GM19397 (cell line): ENCODE data around the gene PLA2R1.

ENCODE experiments used
- ATAC-seq: cut with Tn5 transposase; IDR thresholded peaks from one replicate; pipeline ENCODE4 v1.9.1; 2021; ENCODE audit warnings: mild to moderate bottlenecking, moderate library complexity; ENCODE audit not compliant: unreplicated experiment

PLA2R1 gene

GRCh38 chr2:160062292-160063005 is at the start of gene PLA2R1:
Gene PLA2R1 (minus strand): TSS chr2:160062615. CDS start chr2:160062403, 212 bp downstream.
- no peak for ATAC-seq

GRCh38 chr2:160110674-160111239 is 48.3 kb upstream of the PLA2R1 start:
- ATAC-seq, result no peak

GRCh38 chr2:160109939-160110673 is 47.7 kb upstream of the PLA2R1 start:
- ATAC-seq, result peak; percentile 65

GRCh38 chr2:160109243-160109642 is 46.8 kb upstream of the PLA2R1 start:
- ATAC-seq, result no peak

- ATAC-seq, result no peak
These were observed 46.2 kb upstream of the PLA2R1 start for GRCh38 chr2:160108646-160109045.

GRCh38 chr2:160105366-160105765 is 43.0 kb upstream of the PLA2R1 start:
- ATAC-seq, result no peak

- ATAC-seq, result no peak
These were observed 41.7 kb upstream of the PLA2R1 start for GRCh38 chr2:160104115-160104514.

GRCh38 chr2:160097326-160097725 is 34.9 kb upstream of the PLA2R1 start:
- no peak for ATAC-seq

- ATAC-seq, result no peak
These were observed 34.0 kb upstream of the PLA2R1 start for GRCh38 chr2:160096409-160096808.

GRCh38 chr2:160092445-160092844 is 30.0 kb upstream of the PLA2R1 start:
- no peak for ATAC-seq

GRCh38 chr2:160091381-160091780 is 29.0 kb upstream of the PLA2R1 start:
- ATAC-seq, result no peak

- no peak for ATAC-seq
These were observed 25.7 kb upstream of the PLA2R1 start for GRCh38 chr2:160087854-160088745.

GRCh38 chr2:160085662-160086061 is 23.2 kb upstream of the PLA2R1 start:
- no peak for ATAC-seq

GRCh38 chr2:160077912-160078810 is 15.7 kb upstream of the PLA2R1 start:
- ATAC-seq, result no peak

- no peak for ATAC-seq
These were observed 14.5 kb upstream of the PLA2R1 start for GRCh38 chr2:160076914-160077313.

GRCh38 chr2:160076241-160076640 is 13.8 kb upstream of the PLA2R1 start:
- ATAC-seq, result no peak

GRCh38 chr2:160075171-160075570 is 12.8 kb upstream of the PLA2R1 start:
- no peak for ATAC-seq

GRCh38 chr2:160073284-160073888 is 11.0 kb upstream of the PLA2R1 start:
- ATAC-seq, result no peak

GRCh38 chr2:160068906-160069305 is 6.5 kb upstream of the PLA2R1 start:
- no peak for ATAC-seq

- ATAC-seq, result no peak
These were observed 2.5 kb upstream of the PLA2R1 start for GRCh38 chr2:160064916-160065315.
